Anterior cingulate cortex (tissue), 58 donors: ENCODE measurements around the gene CACNA1A.
"Not testable (repeated sequence)": the region's sequence is repeated elsewhere in the genome, so short reads cannot be mapped to it uniquely, and the experiment has no call there.

Source experiments
- DNase-seq, 58 donors: peaks; one replicate each; lab custom pipeline; 2025; lab: John Stamatoyannopoulos, UW

The CACNA1A gene

GRCh38 chr19:13177584-13177983, 328.7 kb downstream of the CACNA1A start:
- DNase-seq, result not testable (repeated sequence)

- no peak for DNase-seq
Measured at GRCh38 chr19:13176345-13176744, 329.9 kb downstream of the CACNA1A start.

DNA sequence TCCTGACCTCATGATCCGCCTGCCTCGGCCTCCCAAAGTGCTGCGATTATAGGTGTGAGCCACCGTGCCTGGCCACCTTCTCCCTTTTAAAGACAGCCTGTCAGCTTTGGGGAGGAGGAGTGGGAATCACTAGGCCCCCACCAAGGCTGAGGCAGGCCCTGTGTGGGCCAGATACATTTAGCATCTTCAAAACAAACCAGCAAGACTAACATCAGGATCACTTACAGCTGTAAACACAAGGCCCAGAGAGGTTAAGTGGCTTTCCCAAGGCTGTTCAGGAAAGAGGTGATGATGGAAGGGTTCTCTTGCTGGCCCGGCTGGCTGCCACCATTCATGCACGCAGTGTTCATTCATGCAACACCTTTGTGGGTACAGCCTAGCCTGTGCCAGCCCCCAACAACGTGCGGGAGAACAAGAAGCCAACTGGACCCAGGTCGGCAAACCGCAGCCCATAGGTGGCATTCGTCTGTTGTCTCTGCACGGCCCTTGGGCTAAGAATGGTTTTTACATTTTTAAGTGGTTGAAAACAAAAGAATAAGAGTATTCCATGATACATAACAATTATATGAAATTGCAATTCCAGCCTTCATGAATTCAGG, 333.0 kb downstream of the CACNA1A start:
- no peak for DNase-seq

GRCh38 chr19:13172346-13173138, 333.7 kb downstream of the CACNA1A start:
- DNase-seq, result peak in 11 of 58 donors; percentile 1 to 54 (median 8)

DNA sequence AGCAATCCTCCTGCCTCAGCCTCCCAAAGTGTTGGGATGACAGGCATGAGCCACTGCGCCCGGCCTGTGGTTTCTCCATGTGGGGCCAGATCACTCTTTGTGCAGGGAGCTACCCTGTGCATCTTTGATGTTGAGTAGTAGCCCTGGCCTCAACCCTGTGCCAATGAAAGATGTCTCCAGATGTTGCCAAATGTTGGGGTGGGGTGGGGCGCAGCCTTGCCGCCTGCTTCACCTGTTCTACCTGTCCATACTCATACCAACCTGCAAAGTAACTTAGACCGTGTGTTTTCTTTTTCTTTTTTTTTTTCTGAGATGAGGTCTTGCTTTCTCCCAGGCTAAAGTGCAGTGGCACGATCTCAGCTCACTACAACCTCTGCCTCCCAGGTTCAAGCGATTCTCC, 335.1 kb downstream of the CACNA1A start:
- no peak for DNase-seq

DNA sequence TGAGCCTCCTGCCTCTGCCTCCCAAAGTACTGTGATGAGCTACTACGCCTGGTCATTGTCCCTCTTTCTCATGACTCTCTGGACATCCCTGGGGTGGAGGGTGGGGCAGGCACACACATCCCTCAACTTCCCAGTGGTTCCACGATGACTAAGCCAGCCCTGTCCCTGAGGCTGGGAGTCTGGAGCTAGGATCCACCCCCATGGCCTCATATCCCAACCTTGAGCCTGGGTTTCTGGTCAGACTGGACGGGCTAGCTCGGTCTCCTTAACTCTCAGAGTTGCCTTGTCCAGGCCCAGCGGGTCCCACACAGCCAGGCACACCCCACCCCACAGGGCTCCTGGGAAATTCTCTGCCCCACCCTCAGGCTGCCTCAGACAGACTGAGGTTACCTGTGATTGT, 336.5 kb downstream of the CACNA1A start:
- DNase-seq, result no peak

DNA sequence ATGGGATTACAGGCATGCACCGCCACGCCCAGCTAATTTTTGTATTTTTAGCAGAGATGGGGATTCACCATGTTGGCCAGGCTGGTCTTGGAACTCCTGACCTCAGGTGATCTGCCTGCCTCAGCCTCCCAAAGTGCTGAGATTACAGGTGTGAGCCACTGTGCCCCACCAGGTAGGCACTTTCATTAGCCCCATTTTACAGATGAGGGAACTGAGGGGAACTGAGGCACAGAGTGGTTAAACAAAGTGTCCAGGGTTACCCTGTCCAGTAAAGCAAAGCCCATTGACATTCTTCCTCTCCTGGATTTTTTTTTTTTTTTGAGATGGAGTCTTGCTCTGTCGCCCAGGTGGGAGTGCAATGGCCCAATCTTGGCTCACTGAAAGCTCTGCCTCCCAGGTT, 340.1 kb downstream of the CACNA1A start:
- not testable (repeated sequence) for DNase-seq

- DNase-seq, result no peak
Measured at GRCh38 chr19:13165162-13165997, 340.9 kb downstream of the CACNA1A start.

DNA sequence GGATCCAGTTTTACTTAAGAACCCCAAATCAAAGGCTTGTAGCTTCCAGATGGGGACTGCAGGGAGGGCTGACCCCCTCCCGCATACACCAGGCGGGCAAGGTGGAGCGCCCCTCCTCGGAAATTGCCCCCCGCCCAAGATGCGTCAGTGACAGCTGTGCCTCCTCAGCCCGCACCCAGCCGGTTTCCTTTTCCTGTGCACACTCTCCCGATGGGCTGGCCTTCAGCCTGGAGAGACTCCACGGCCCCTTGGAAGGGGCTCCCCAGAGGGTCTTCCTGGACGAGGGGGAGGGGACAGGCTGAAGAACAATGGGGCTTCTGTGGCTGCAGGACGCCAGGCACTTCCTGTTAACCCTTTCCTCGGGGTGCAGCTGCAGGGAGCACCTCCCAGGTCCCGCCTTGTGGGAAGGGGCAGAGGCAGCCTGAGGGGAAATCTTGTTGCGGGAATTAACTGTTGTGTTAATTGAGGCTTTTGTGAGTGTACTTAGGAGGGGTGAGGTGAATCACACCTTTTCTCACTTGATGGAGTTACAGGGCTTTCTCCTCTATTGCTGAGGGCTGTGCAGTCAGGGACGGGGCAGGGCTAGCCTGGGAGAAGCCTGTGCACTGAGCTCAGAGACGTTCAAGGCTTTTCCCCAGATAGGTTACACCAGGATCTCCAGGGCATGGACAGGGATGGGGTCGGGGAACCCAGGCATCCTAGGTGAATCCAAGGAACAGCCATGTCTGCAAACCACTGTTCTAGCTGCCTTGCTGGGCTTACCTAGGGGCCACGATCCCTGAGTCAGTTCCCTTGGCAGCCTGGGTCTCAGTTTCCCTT, 341.7 kb downstream of the CACNA1A start:
- peak in 20 of 58 donors; percentile 9 to 52 (median 26) for DNase-seq

GRCh38 chr19:13163609-13164342, 342.5 kb downstream of the CACNA1A start:
- peak in 51 of 58 donors; percentile 6 to 76 (median 52) for DNase-seq

GRCh38 chr19:13162724-13163608, 343.3 kb downstream of the CACNA1A start:
- DNase-seq, result peak; percentile 25 to 94 (median 86)

GRCh38 chr19:13160557-13160956, 345.7 kb downstream of the CACNA1A start:
- no peak for DNase-seq

DNA sequence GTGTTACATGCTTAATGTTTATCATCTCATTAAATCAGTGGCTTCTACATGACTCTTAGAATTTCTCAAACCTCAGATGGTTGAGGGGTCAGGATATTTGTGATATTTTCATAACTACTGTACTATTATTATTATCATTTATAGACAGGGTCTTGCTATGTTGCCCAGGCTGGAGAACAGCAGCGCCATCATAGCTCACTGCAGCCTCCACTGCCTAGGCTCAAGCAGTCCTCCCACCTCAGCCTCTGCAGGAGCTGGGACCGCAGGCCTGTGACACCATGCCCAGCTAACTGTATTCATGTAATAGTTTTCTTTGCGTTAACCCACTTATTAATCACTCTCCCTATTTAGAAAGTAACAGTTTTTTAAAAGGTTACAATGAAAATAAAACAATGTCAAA, 346.6 kb downstream of the CACNA1A start:
- DNase-seq, result no peak
